Mucosa of rectum (tissue), 2 donors: ENCODE data around the gene UTRN.

Experiments
- H3K27ac ChIP-seq, 2 donors: one replicate each; pipeline ENCODE4 v1.7.0; 2013; ENCODE audit warnings: inconsistent platforms in 2 of 2, low read depth in 2 of 2, low read length in 2 of 2
- H3K27me3 ChIP-seq, 2 donors: one replicate each; pipeline ENCODE4 v1.7.0; 2013; ENCODE audit warnings: low read length in 2 of 2; ENCODE audit not compliant: control insufficient read depth in 2 of 2, insufficient read depth in 2 of 2
- H3K36me3 ChIP-seq, 2 donors: one replicate each; pipeline ENCODE4 v1.7.0; 2013; ENCODE audit warnings: low read length in 2 of 2; ENCODE audit not compliant: control insufficient read depth in 2 of 2, insufficient read depth in 2 of 2
- H3K4me1 ChIP-seq, 2 donors: one replicate each; pipeline ENCODE4 v1.7.0; 2013; ENCODE audit warnings: low read length in 2 of 2, mild to moderate bottlenecking in 1 of 2; ENCODE audit not compliant: control insufficient read depth in 2 of 2, insufficient read depth in 2 of 2
- H3K4me3 ChIP-seq, 2 donors: one replicate each; pipeline ENCODE4 v1.7.0; 2013; ENCODE audit warnings: low read length in 2 of 2
- H3K9ac ChIP-seq, 2 donors: one replicate each; pipeline ENCODE4 v1.7.0; 2013; ENCODE audit warnings: low read length in 2 of 2, low read depth in 1 of 2, mild to moderate bottlenecking in 1 of 2
- H3K9me3 ChIP-seq, 2 donors: one replicate each; pipeline ENCODE4 v1.7.0; 2013; ENCODE audit warnings: low read length in 2 of 2; ENCODE audit not compliant: control insufficient read depth in 2 of 2
- donor health status: healthy.
- donor health status: Normal muscosa, but diverticular disease.

UTRN gene

GRCh38 chr6:144319211-144319610, 34.1 kb downstream of the UTRN start:
- peaks cover 6 to 11% of the 10 kb centered on the region in 2 donors for H3K4me1 ChIP-seq
- H3K9ac ChIP-seq: no peak overlapping the region
- no peaks in the 10 kb centered on the region for H3K27me3 ChIP-seq
- no peaks in the 10 kb centered on the region for H3K36me3 ChIP-seq
- no peak overlapping the region for H3K4me3 ChIP-seq
- H3K27ac ChIP-seq: no peak overlapping the region
- H3K9me3 ChIP-seq: no peaks in the 10 kb centered on the region

GRCh38 chr6:144320741-144321140, 35.6 kb downstream of the UTRN start:
- Histone ChIP-seq H3K9me3 (no peaks in the 10 kb centered on the region), H3K27me3 (no peaks in the 10 kb centered on the region), H3K9ac (no peak overlapping the region), H3K27ac (no peak overlapping the region), H3K4me1 (peaks cover under 1 to 7% of the 10 kb centered on the region in 2 donors), H3K4me3 (no peak overlapping the region), H3K36me3 (no peaks in the 10 kb centered on the region)

GRCh38 chr6:144321839-144322591, 36.9 kb downstream of the UTRN start:
- Histone ChIP-seq H3K4me1 (peaks cover 0 to 2% of the 10 kb centered on the region in 2 donors), H3K27ac (no peak overlapping the region), H3K27me3 (no peaks in the 10 kb centered on the region), H3K4me3 (no peak overlapping the region), H3K9me3 (no peaks in the 10 kb centered on the region), H3K9ac (no peak overlapping the region), H3K36me3 (no peaks in the 10 kb centered on the region)

GRCh38 chr6:144325232-144325631, 40.1 kb downstream of the UTRN start:
- Histone ChIP-seq H3K9me3 (no peaks in the 10 kb centered on the region), H3K4me1 (peaks cover 0 to 6% of the 10 kb centered on the region in 2 donors), H3K4me3 (no peak overlapping the region), H3K27ac (no peak overlapping the region), H3K36me3 (no peaks in the 10 kb centered on the region), H3K27me3 (no peaks in the 10 kb centered on the region), H3K9ac (no peak overlapping the region)

- Histone ChIP-seq H3K27me3 (no peaks in the 10 kb centered on the region), H3K9ac (no peak overlapping the region), H3K9me3 (no peaks in the 10 kb centered on the region), H3K27ac (no peak overlapping the region), H3K36me3 (no peaks in the 10 kb centered on the region), H3K4me1 (peaks cover 0 to 15% of the 10 kb centered on the region in 2 donors), H3K4me3 (no peak overlapping the region)
Observed at GRCh38 chr6:144326393-144326792, 41.3 kb downstream of the UTRN start.

GRCh38 chr6:144327081-144327480, 41.9 kb downstream of the UTRN start:
- Histone ChIP-seq H3K36me3 (no peaks in the 10 kb centered on the region), H3K4me1 (peaks cover 0 to 14% of the 10 kb centered on the region in 2 donors), H3K4me3 (no peak overlapping the region), H3K9me3 (no peaks in the 10 kb centered on the region), H3K27me3 (no peaks in the 10 kb centered on the region), H3K27ac (no peak overlapping the region), H3K9ac (no peak overlapping the region)

- Histone ChIP-seq H3K4me1 (peaks cover 8 to 21% of the 10 kb centered on the region in 2 donors), H3K9me3 (no peaks in the 10 kb centered on the region), H3K27ac (no peak overlapping the region), H3K9ac (no peak overlapping the region), H3K27me3 (no peaks in the 10 kb centered on the region), H3K4me3 (peak overlapping the region; percentile 29 to 36), H3K36me3 (no peaks in the 10 kb centered on the region)
Observed at GRCh38 chr6:144330017-144330987, 45.2 kb downstream of the UTRN start.

- Histone ChIP-seq H3K4me3 (no peak overlapping the region), H3K9ac (no peak overlapping the region), H3K9me3 (no peaks in the 10 kb centered on the region), H3K27me3 (no peaks in the 10 kb centered on the region), H3K4me1 (peaks cover 11 to 31% of the 10 kb centered on the region in 2 donors), H3K27ac (no peak overlapping the region), H3K36me3 (no peaks in the 10 kb centered on the region)
Observed at GRCh38 chr6:144331491-144331969, 46.4 kb downstream of the UTRN start.

- Histone ChIP-seq H3K27me3 (no peaks in the 10 kb centered on the region), H3K9ac (no peak overlapping the region), H3K27ac (no peak overlapping the region), H3K36me3 (no peaks in the 10 kb centered on the region), H3K4me3 (no peak overlapping the region), H3K9me3 (no peaks in the 10 kb centered on the region), H3K4me1 (peaks cover 13 to 35% of the 10 kb centered on the region in 2 donors)
Observed at GRCh38 chr6:144332177-144332576, 47.0 kb downstream of the UTRN start.
